GM18526 (cell line): ENCODE results near the gene ARL9.

Source experiments
- POLR2A ChIP-seq: IDR thresholded peaks from 3 replicates; pipeline ENCODE4 v1.6.1; 2011; ENCODE audit not compliant: insufficient read length; ENCODE audit errors: extremely low read depth

The ARL9 gene

DNA sequence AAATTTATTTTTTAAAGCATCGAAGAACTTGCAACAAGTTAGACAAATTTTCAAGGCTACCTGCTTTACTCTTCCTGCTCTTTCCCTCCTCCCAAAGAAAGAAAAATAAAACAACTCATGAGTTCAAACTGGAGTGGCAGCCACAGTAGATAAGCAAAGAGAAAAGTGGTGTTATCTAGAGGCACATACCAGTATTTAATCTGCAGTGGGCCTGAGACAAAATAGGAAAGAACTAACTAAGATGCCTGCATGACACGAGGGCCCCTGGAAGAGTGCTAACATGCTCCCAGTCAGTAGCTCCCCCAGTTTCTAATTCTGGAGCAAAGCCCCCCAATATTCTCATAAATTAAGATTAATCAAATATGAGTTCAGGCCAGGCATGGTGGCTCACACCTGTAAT lies 7.9 kb downstream of the ARL9 start:
- no peak for TF ChIP-seq POLR2A

DNA sequence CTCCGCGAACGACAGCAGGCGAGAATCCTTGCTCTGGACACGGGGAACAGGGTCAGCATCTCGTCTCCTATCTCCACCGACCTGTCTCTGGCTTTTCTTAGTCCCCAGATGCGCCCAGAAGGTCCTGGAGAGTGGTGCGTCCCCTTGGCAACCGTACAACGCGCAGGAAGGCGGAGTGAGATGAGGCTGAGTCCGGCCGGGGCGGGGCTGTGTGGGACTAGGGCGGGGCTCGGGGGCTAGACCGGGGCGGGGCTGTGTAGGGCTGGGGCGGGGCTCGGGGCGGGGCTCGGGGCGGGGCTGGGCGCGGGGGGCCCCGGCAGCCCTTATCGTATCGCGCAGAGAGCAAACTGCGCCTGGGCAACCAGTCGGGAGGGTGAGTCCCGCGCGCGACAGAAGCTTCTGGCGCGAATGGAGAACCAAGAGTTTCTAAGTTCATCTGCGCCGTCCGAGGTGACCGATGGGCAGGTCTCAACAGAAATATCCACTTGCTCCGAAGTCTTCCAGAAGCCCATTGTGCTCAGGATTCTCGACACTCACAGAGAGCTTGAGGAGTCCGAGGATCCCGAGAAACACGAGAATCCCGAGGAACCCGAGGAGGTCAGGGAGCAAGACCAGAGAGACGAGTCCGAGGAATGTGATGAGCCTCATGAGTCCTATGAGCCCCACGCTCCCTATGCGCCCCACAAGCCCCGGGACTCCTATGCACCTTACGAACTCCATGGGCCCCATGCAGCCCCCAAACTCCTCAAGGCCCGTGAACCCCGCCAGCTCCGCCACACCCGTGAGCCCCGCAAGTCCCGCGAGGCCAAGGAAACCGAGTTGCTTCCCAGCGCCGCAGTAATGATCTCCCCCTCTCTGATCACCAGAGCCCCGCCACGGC lies 24.9 kb downstream of the ARL9 start:
- no peak for TF ChIP-seq POLR2A

DNA sequence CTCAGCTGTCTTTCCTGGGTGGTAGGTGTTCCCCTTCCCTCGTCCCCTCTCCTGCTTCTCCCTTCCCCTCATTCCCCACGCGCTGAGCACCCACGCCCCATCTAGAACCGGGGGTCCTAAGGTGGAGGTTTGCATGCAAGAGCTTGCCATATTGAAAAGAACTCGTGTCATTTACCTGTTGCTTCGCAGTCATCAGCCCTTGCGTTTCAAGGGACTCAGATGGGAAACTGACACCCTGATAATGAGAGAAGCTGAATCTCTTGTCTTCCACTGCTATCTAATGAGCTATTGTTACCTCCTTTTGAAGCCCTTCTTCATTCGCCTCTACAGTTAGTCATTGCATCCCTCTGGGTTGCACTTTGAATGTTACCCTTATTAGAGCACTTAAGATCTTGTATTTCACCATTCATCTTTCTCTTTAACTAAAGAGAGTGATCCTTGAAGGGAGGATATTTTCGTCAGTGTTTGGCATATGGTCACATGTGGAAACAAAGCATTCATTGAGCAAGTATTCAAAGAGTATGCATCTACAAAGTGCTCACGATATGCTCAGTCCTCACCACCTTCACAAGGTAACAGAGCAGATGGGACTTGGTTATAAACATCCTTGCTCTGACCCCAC lies 25.7 kb downstream of the ARL9 start:
- no peak for TF ChIP-seq POLR2A

DNA sequence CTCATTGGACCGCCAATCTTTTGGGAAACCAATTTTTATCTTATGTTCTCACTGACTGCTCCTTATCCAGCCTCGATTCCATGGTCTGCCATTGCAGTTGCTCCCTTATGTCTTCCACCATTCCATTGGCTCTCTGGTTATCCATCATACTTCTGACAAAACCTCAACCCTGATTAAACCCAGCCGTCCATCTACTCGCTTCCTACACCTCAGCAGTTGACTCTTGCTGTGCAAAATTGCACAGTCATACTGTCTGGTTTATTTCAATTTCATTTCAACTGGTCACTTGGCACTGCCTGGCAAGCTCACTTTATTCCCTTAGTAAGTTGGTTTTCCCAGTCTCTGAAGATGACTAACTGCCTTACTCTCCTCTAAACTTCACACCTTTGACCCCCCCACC lies 26.2 kb downstream of the ARL9 start:
- no peak for TF ChIP-seq POLR2A

DNA sequence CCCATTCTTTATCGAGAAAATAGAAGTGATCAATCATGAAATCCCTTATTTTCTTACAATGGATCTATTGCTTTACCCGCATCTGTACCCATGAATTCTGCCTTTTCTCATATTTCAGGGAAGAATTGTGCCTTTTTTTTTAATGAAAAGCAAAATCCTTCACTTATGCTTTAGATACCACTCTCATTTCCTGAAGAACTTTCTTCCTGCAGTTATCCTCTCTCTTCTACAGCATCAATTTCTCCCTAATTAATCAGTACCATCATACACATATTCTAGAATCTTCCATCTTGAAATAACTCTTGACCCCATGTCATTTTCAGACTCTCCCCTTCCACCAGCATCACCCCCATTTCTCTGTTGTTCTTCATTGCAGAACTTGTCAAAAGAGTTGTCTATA lies 26.6 kb downstream of the ARL9 start:
- no peak for TF ChIP-seq POLR2A

DNA sequence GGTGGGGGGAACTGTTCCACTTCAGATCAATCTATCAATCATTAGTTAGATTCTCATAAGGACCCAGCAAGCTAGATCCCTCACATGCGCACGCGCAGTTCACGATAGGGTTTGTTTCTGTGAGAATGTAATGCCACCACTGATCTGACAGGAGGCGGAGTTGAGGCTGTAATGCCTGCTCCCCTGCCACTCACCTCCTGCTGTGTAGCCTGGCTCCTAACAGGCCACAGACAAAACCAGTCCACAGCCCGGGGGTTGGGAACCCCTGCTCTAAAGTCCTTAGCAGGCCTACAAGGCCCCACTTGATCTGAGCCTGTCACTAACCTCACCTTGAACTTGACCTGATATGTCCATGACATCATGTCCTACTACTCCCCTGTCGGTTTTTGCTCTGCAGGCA lies 30.3 kb downstream of the ARL9 start:
- no peak for TF ChIP-seq POLR2A

DNA sequence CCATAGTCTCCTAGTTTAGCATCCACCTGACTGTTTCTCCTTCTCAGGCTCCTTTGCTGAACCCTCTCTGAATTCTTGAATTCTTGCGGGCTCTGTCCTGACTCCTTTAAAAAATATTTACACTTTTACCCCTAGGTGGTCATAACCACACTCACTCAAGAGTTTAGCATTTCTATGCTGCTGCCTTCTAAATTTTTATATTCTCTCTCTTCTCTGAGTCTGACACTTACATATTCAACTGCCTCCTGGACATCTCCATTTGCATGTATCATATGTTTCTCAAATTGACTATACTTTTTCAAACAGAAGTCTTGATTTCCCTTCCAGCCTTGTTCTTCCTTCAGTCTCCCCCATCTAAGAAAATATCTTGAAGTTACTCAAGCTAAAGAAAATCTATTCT lies 31.6 kb downstream of the ARL9 start:
- TF ChIP-seq POLR2A: no peak

DNA sequence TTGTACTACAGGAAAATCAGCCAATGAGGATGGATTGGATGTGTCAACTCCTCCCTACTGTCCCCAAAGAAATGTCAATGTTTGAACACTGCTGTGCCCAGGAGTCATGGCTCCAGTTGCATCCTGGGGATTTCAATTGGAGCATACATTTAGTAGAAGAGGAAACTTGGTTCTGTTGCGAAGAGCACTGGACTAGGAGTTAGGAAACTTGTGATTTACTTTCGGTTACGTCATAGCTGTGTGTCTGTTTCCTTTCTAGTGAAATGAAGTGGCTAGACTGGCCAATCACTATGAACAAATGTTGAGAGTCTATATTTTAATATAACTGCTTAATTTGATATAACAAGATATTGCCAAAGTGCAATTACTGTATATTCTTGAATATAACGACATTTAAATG lies 35.2 kb downstream of the ARL9 start:
- TF ChIP-seq POLR2A: no peak

DNA sequence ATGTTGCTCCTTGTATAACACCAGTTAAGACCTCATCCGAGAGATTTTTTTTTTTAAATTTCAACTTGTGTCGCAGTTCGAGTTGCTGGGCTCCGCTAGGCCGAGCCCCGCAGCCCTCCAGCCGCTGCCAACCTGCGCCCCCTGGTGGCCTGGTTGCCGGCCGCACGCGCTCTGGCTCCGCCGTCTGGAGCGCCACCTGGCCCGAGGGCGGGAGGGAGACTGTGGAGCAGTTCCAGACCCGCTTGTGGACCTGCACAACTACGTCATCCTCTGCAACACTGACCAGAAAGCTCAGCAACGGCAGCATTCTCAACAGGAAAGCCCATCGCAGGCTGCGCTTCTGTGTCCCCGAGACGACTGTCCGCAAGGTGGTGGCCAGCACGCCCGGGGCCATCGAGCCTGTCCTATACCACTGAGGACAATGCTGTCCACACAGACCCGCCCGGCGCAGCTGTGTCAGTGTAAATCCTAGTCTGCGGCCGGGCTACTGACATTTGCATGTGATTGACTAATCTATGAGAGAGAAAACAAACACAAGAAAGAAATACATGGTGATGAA lies 39.1 kb downstream of the ARL9 start:
- TF ChIP-seq POLR2A: no peak

DNA sequence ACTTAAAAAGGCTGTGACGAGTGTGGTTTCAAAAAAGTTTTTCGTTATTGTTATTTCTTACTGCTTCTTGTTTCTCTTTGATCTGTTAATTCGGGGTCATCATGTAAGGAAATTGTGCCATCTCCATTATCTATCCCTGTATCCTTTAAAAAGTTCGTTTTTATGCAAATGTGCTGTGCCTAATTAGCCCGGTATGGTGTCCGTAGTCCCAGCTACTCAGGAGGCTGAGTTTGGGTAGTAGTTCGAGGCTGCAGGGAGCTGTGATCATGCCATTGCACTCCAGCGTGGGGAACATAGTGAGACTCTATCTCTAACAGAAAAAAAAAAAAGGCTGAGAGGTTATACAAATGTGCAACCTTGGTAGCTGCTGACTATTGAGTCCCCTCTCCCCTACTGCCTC lies 45.1 kb downstream of the ARL9 start:
- no peak for TF ChIP-seq POLR2A

DNA sequence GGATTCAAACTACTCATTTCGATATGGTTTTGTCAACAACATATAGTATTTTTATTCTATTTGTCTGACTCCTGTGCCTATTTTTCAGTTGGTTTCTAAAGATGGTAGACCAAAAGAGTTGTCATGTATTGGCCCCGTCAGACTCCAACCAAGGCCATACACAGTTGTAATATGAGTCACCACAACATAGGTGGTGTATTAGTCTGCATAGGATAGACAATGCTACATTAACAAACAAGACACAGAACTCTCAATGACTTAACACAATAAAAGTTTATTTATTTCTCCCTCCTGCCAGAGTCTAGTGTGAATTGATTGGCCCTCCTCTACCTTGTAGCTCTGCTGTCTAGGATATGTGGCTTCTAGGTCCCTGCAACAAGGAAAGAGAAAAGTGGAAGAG lies 45.9 kb downstream of the ARL9 start:
- no peak for TF ChIP-seq POLR2A

DNA sequence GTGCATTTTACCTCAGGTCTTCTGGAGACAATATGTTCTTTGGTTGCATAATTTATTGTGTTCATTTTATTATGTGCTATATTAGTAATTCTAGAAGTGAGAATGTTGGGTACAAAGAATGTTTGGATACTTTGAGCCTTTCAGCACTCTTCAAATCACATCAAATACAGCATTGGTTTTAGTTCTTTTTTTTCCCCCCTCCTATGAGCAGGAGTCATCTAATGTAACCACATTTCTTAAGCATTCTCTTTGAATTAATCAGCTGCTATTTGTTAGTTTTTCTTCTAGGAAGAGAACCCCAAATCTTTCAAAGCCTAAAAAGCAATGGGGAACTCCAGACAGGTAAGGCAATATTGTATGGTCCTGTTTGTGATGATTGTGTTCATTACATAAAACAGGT lies 46.7 kb downstream of the ARL9 start:
- TF ChIP-seq POLR2A: no peak

DNA sequence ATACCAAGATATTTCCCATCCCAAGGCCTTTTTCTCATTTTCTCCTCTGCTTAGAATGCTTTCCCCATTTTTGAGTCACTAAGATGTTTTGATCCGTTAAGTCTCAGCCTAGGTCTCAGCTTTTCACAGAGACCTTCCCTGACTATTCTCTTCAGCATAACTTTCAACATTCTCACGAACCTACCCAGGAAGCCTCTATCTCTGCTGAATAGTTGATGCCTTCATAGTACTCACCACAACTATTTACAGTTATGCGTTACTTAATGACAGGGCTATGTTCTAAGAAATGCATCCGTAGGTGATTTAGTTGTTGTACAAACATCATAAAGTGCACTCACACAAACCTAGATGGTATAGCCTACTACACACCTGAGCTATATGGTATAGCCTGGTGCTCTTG lies 64.5 kb downstream of the ARL9 start:
- no peak for TF ChIP-seq POLR2A
